ENCODE results near the gene ZBTB5.
"Not testable (repeated sequence)": the region's sequence is repeated elsewhere in the genome, so short reads cannot be mapped to it uniquely, and the experiment has no call there.

Gene ZBTB5

GRCh38 chr9:37465249-37466036, at the start of gene ZBTB5:
TSS of gene ZBTB5 (minus strand) at chr9:37465450. CDS start at chr9:37442551, 22,899 bp downstream.
- Histone ChIP-seq H3K4me3 (ENCODE audit: low read length) (peak within 1 kb of the TSS; percentile 97), H3K27me3 (ENCODE audit: control insufficient read depth, insufficient read depth, low read length) (no peaks in the 10 kb centered on the region), H3K27ac (ENCODE audit: low read length) (peak within 1 kb of the TSS; percentile 98), H3K9ac (ENCODE audit: low read length) (peak within 1 kb of the TSS; percentile 100), H3K36me3 (ENCODE audit: control insufficient read depth, low read depth, low read length) (no peaks in the 10 kb centered on the region), H3K4me1 (ENCODE audit: control insufficient read depth, low read depth, low read length) (peaks cover 13% of the 10 kb centered on the region), H3K9me3 (ENCODE audit: control insufficient read depth, low read depth, low read length) (no peaks in the 10 kb centered on the region)

GRCh38 chr9:37514999-37515398, 49.7 kb upstream of the ZBTB5 start:
- Histone ChIP-seq H3K27me3 (ENCODE audit: control insufficient read depth, insufficient read depth, low read length) (no peaks in the 10 kb centered on the region), H3K4me1 (ENCODE audit: control insufficient read depth, low read depth, low read length) (no peaks in the 10 kb centered on the region), H3K36me3 (ENCODE audit: control insufficient read depth, low read depth, low read length) (peaks cover 3% of the 10 kb centered on the region), H3K9ac (ENCODE audit: low read length) (no peak overlapping the region), H3K27ac (ENCODE audit: low read length) (no peak overlapping the region), H3K9me3 (ENCODE audit: control insufficient read depth, low read depth, low read length) (no peaks in the 10 kb centered on the region), H3K4me3 (ENCODE audit: low read length) (no peak overlapping the region)

GRCh38 chr9:37514415-37514814, 49.2 kb upstream of the ZBTB5 start:
- H3K36me3 ChIP-seq (ENCODE audit: control insufficient read depth, low read depth, low read length); H3K9me3 ChIP-seq (ENCODE audit: control insufficient read depth, low read depth, low read length); H3K4me1 ChIP-seq (ENCODE audit: control insufficient read depth, low read depth, low read length); H3K27ac ChIP-seq (ENCODE audit: low read length); H3K27me3 ChIP-seq (ENCODE audit: control insufficient read depth, insufficient read depth, low read length); H3K4me3 ChIP-seq (ENCODE audit: low read length); H3K9ac ChIP-seq (ENCODE audit: low read length): not testable (repeated sequence)

GRCh38 chr9:37512437-37512836, 47.2 kb upstream of the ZBTB5 start:
- no peaks in the 10 kb centered on the region for H3K9me3 ChIP-seq (ENCODE audit: control insufficient read depth, low read depth, low read length)
- H3K27me3 ChIP-seq (ENCODE audit: control insufficient read depth, insufficient read depth, low read length): no peaks in the 10 kb centered on the region
- no peak overlapping the region for H3K9ac ChIP-seq (ENCODE audit: low read length)
- no peak overlapping the region for H3K27ac ChIP-seq (ENCODE audit: low read length)
- H3K4me1 ChIP-seq (ENCODE audit: control insufficient read depth, low read depth, low read length): no peaks in the 10 kb centered on the region
- H3K36me3 ChIP-seq (ENCODE audit: control insufficient read depth, low read depth, low read length): peaks cover 16% of the 10 kb centered on the region
- no peak overlapping the region for H3K4me3 ChIP-seq (ENCODE audit: low read length)

GRCh38 chr9:37511016-37512010, 46.1 kb upstream of the ZBTB5 start:
- Histone ChIP-seq H3K27ac (ENCODE audit: low read length) (no peak overlapping the region), H3K9ac (ENCODE audit: low read length) (no peak overlapping the region), H3K4me1 (ENCODE audit: control insufficient read depth, low read depth, low read length) (no peaks in the 10 kb centered on the region), H3K9me3 (ENCODE audit: control insufficient read depth, low read depth, low read length) (no peaks in the 10 kb centered on the region), H3K4me3 (ENCODE audit: low read length) (no peak overlapping the region), H3K27me3 (ENCODE audit: control insufficient read depth, insufficient read depth, low read length) (no peaks in the 10 kb centered on the region), H3K36me3 (ENCODE audit: control insufficient read depth, low read depth, low read length) (peaks cover 27% of the 10 kb centered on the region)

GRCh38 chr9:37510053-37510452, 44.8 kb upstream of the ZBTB5 start:
- not testable (repeated sequence) for H3K9ac ChIP-seq (ENCODE audit: low read length); H3K9me3 ChIP-seq (ENCODE audit: control insufficient read depth, low read depth, low read length); H3K4me3 ChIP-seq (ENCODE audit: low read length); H3K4me1 ChIP-seq (ENCODE audit: control insufficient read depth, low read depth, low read length); H3K27ac ChIP-seq (ENCODE audit: low read length); H3K27me3 ChIP-seq (ENCODE audit: control insufficient read depth, insufficient read depth, low read length)
- H3K36me3 ChIP-seq (ENCODE audit: control insufficient read depth, low read depth, low read length): peaks cover 31% of the 10 kb centered on the region

GRCh38 chr9:37509536-37509935, 44.3 kb upstream of the ZBTB5 start:
- no peak overlapping the region for H3K9ac ChIP-seq (ENCODE audit: low read length)
- H3K36me3 ChIP-seq (ENCODE audit: control insufficient read depth, low read depth, low read length): peaks cover 36% of the 10 kb centered on the region
- H3K9me3 ChIP-seq (ENCODE audit: control insufficient read depth, low read depth, low read length): no peaks in the 10 kb centered on the region
- no peaks in the 10 kb centered on the region for H3K4me1 ChIP-seq (ENCODE audit: control insufficient read depth, low read depth, low read length)
- H3K27me3 ChIP-seq (ENCODE audit: control insufficient read depth, insufficient read depth, low read length): no peaks in the 10 kb centered on the region
- no peak overlapping the region for H3K4me3 ChIP-seq (ENCODE audit: low read length)
- H3K27ac ChIP-seq (ENCODE audit: low read length): no peak overlapping the region

- Histone ChIP-seq H3K27ac (ENCODE audit: low read length) (no peak overlapping the region), H3K4me1 (ENCODE audit: control insufficient read depth, low read depth, low read length) (no peaks in the 10 kb centered on the region), H3K27me3 (ENCODE audit: control insufficient read depth, insufficient read depth, low read length) (no peaks in the 10 kb centered on the region), H3K36me3 (ENCODE audit: control insufficient read depth, low read depth, low read length) (peaks cover 42% of the 10 kb centered on the region), H3K9ac (ENCODE audit: low read length) (no peak overlapping the region), H3K4me3 (ENCODE audit: low read length) (no peak overlapping the region), H3K9me3 (ENCODE audit: control insufficient read depth, low read depth, low read length) (no peaks in the 10 kb centered on the region)
Observed at GRCh38 chr9:37508834-37509206, 43.6 kb upstream of the ZBTB5 start.

- H3K9me3 ChIP-seq (ENCODE audit: control insufficient read depth, low read depth, low read length): no peaks in the 10 kb centered on the region
- H3K27me3 ChIP-seq (ENCODE audit: control insufficient read depth, insufficient read depth, low read length): no peaks in the 10 kb centered on the region
- no peaks in the 10 kb centered on the region for H3K4me1 ChIP-seq (ENCODE audit: control insufficient read depth, low read depth, low read length)
- H3K36me3 ChIP-seq (ENCODE audit: control insufficient read depth, low read depth, low read length): peaks cover 47% of the 10 kb centered on the region
- no peak overlapping the region for H3K27ac ChIP-seq (ENCODE audit: low read length)
- no peak overlapping the region for H3K4me3 ChIP-seq (ENCODE audit: low read length)
- no peak overlapping the region for H3K9ac ChIP-seq (ENCODE audit: low read length)
Observed at GRCh38 chr9:37508135-37508833, 43.0 kb upstream of the ZBTB5 start.

GRCh38 chr9:37507566-37508134, 42.4 kb upstream of the ZBTB5 start:
- Histone ChIP-seq H3K9me3 (ENCODE audit: control insufficient read depth, low read depth, low read length) (no peaks in the 10 kb centered on the region), H3K27ac (ENCODE audit: low read length) (no peak overlapping the region), H3K9ac (ENCODE audit: low read length) (no peak overlapping the region)

GRCh38 chr9:37504605-37505004, 39.4 kb upstream of the ZBTB5 start:
- Histone ChIP-seq H3K27ac (ENCODE audit: low read length) (no peak overlapping the region), H3K4me1 (ENCODE audit: control insufficient read depth, low read depth, low read length) (no peaks in the 10 kb centered on the region), H3K9ac (ENCODE audit: low read length) (no peak overlapping the region), H3K9me3 (ENCODE audit: control insufficient read depth, low read depth, low read length) (no peaks in the 10 kb centered on the region), H3K4me3 (ENCODE audit: low read length) (no peak overlapping the region), H3K36me3 (ENCODE audit: control insufficient read depth, low read depth, low read length) (peaks cover 76% of the 10 kb centered on the region), H3K27me3 (ENCODE audit: control insufficient read depth, insufficient read depth, low read length) (no peaks in the 10 kb centered on the region)

More at GRCh38 chr9:37507566-37508134, 42.4 kb upstream of the ZBTB5 start:
- Histone ChIP-seq H3K4me1 (ENCODE audit: control insufficient read depth, low read depth, low read length) (no peaks in the 10 kb centered on the region), H3K27me3 (ENCODE audit: control insufficient read depth, insufficient read depth, low read length) (no peaks in the 10 kb centered on the region), H3K4me3 (ENCODE audit: low read length) (no peak overlapping the region), H3K36me3 (ENCODE audit: control insufficient read depth, low read depth, low read length) (peaks cover 54% of the 10 kb centered on the region)

Data from iPS-18a (cell line).